Activated CD8-positive, alpha-beta memory T cell treated with anti-CD3 and anti-CD28 coated beads for 24 hours (primary cell): ENCODE data around the gene RAPGEF3.

Experiments
- DNase-seq: peaks from one replicate; pipeline ENCODE4 v3.0.0-alpha.2; 2020

RAPGEF3 gene

DNA sequence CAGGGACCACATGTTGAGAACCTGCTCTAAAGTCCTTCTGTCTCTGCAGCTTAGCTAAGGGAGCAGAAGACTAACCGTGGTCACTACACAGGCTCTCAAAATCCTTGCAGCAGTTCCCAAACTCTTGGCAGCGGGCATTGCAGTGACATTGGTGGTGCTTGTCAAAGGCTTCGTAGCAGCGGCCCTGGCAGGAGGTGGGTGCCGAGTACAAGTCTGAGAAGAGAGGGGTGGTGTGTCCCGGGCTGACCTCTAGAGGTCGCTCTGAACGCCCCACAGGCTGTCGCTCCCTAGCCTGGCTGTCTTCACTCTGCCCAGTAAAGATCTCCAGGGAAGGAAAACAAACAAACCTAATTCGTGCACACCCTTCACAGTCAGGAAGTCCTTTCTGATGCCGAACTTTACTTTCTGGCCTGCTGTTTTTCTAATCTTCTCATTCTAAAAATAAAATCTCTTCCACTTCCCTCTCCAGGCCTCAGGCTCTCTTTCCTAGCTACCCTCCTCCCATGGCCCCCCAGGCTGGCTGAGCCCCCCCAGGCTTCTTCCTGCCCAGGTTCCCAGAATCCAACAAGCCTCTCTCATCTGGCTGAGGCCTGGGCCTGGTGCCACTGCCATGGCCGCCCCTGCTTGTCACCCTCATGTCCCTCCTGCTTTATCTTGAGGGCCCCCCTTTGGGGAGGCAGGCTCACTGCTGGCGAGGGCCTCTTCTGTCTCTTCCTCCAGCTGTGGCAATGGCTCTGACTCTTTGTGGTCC lies 41.1 kb downstream of the RAPGEF3 start:
- peak; percentile 73 for DNase-seq

DNA sequence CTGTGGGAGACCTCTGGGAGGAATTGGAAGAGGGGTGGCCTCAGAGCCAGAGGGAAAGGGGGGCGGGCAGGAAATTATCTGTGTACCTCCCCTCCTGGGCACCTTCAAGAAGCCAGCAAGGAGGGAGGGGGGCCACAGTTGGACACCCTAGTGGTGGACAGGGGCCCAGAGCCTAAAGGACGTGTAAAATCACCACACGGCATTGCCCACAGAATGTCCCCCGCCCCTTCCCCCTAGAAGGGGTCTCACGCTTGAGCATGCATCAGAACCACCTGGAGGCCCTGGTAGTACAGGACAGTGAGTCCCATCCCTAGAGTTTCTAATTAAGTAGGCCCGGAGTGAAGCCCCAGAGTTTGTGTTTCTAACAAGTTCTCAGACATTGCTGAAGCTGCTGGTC lies 41.6 kb downstream of the RAPGEF3 start:
- DNase-seq: no peak

DNA sequence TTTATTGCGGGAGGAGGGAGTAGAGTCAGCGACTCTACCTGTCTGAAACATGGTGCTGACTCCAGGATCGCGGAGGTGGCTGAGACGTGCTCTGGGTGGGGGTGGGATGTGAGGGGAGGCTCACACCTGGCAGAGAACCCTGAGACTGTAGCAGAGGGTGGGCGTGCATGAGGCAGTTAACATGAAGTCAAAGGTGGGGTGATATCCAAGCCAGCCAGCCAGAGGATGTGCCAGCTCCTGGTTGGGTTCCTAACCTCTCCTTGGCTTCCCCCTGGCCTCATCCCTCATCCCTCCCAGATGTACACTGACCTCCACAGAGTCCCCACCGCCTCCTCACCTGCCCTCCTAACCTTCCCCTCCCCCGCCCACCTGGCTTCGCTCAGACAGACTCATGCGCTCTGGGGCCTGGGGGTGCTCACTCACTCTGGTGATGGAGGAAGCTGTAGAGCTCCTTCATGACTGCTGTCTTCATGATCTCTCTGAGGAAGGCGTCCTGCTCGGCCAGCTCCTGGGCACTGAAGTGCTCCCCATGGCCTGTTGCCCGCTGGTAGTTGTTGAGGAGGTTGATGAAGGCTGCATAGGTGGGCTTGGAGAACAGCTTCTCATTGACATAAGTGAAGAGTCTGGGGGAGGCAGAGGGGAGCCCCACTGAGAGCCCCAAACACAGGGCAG lies 42.7 kb downstream of the RAPGEF3 start:
- DNase-seq: no peak

DNA sequence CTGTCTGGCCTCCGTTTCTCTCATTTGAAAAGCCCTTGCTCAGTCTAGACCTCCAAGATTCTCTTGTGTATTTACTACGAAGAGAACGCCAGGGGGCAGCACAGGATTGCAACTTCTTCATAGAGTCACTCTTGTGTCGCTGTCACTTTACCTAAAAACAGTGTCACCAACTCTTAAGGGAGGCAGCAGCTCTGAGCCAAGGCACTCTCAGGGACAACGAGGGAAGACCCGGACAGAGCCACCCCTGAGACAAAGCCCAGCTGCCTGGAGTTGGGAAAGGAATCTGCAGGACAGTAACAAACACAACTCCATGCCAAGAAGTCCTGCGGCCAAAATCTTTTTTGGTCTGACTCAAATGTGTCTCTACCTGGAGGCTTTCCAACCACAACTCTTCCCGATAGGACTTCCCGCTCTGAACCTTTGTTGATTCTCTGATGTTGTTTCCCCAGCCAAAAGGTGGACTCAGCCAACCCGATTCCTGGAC lies 43.2 kb downstream of the RAPGEF3 start:
- DNase-seq: peak; percentile 89

DNA sequence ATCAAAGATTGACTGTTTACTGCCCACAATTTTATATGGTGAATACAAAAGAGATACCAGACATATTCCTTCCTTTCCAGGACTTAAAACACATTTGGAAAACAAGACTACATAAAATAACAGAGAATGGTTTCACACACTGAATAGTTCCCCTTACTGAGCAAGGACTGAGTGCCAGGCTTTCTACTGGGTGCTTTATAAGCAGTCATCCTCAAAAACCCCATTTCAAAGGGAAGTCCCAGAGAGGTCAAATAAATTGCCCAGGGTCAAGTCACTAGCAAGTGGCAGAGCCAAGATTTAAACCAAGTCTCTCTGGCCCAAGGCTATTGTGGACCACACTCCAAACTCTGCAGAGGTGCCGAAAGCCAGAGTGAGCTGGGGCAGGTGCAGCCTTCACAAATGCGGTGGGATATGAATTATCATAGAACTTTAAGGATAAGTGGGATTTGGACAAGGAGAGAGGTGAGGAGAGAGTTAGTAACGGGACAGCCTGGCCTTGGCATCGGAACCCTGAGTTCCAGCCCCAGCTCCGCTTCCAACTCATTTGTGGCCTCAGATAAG lies 43.8 kb downstream of the RAPGEF3 start:
- DNase-seq: no peak

DNA sequence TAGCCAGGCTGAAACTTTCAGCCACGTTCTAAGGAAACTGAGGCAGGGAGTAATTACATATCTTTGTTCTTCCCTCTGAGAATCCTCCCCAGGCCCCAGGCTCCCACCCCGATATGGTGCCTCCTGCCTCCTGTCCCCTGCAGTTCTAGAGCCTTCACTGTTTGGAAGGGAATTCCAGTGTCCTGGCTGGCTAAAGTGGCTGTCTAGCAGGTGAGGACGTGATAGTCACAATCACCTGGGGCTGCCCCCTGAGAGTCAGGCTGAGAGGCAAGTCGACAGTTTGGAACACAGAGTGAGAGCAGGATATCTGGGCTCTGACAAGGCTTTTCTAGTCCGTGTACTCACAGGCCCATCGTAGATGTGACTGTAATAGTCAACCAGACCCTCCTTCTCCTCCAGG lies 46.5 kb downstream of the RAPGEF3 start:
- no peak for DNase-seq

DNA sequence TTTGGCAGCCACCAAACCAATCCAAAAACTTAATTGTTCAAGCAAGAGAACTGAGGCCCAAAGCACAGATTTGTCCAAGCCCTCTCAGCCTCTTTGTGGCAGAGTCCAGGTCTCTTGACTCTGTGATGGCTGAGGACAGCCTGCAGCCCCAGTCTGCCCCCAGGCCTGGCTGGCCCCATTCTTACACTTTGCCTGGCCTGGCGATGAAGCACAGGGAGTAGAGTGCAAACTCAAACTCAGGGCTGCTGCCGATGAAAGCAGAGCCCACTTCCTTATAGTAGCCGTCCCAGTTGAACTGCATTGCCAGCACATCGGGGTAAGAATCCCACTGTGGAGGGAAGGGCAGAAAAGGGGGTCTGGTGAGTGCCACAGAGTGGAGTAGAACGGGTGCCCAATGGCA lies 47.2 kb downstream of the RAPGEF3 start:
- DNase-seq: no peak

DNA sequence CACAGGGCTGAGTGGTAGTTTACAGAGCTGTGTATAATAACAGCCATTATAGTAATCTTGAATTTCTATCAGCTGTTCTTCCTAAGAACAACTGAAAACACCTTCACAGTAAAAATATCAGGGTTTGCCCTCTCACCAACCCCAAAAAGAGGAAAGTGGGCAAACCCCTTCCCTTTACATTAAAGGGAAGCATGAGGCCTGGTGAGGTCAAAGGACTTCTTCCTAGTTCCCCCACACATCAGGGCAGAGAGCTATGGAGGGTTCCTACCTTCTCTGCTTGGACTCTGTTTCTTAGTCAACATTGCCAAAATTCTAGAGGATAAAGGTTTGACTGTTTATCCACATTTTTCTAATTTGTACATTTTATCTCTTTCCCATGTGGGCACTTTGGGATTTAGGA lies 48.4 kb downstream of the RAPGEF3 start:
- no peak for DNase-seq

DNA sequence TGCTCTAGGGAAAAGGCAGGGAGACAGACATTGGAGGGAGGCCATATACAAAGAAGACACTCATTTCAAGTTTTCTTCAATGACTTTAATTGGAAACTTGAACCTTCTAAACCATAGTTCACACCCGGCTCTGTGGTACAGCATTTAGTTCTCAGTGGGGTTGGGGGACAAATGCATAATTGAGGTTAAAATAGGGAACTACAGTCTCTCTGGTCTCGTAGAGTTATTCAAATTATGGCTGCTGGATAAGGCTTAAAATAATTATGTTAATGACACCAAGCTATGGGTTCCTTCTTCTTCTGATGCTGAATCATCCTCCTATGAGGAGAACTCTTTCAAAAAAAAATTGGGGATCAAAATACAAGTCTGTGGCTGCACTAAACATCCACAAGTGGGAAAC lies 49.0 kb downstream of the RAPGEF3 start:
- DNase-seq: no peak

DNA sequence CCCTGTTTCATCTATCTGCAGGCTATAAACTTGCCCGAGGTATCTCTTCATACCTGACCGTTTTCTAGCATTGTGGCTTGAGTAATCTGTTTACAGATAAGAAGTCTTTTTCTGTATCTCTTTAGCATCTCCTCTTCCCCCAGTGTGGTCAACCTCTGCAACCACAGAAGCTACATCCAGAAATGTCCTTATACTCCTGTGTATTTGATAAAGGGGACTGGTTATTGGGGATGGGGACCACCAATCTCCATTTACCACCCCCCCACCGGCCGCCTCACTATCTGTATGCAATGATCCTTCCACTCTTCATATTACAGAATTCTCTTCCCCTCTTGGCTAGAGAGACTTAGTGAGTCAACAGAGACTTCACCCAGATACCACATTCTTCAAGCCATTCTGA lies 49.4 kb downstream of the RAPGEF3 start:
- no peak for DNase-seq

DNA sequence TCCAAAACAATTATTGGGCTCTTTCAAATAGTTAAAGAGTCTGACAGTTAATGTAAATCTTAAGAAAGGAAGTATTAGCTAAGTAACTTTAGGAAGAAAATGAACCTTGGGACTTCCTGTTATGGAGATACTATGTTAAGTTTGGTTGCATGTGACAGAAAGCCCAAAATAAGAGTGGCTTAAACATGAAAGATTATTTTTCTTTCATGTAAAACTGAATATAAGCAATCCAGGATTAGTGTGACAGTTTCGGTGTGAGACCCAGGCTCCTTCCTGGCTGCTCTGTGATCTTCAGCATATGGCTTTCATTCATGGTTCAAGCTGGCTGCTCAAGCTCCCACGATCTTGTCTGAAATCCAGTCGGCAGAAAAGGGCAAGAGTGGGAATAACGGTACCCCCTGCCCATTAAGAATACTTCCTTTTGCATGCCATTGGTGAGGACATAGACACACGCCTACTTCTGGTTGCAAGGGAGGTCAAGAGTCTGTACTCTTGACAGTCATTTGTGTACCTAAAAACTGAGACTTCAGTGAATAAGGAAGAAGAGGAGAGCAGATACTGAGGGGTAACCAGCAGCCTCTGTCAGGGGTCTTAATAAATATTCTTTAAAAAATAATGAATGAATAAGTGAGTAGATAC lies 50.7 kb downstream of the RAPGEF3 start:
- no peak for DNase-seq

DNA sequence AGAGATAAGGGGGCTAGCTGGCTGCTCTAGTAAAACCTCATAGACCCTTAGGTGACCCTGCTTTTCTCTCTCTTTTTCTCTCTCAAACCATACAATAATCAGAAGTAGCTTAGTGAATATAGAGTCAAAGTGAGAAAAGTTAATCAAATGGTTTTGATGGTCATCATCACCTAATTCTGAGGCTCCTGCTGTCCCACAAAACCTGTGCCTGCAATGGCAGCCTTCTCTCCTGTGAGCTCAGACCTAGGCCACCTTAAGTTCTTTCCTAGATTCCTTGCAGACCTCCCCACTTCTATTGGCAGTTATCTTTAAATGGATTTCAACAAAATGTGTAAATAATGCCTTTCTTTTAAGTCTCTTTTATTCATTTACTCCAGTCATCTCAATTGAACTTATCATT lies 51.3 kb downstream of the RAPGEF3 start:
- DNase-seq: no peak

DNA sequence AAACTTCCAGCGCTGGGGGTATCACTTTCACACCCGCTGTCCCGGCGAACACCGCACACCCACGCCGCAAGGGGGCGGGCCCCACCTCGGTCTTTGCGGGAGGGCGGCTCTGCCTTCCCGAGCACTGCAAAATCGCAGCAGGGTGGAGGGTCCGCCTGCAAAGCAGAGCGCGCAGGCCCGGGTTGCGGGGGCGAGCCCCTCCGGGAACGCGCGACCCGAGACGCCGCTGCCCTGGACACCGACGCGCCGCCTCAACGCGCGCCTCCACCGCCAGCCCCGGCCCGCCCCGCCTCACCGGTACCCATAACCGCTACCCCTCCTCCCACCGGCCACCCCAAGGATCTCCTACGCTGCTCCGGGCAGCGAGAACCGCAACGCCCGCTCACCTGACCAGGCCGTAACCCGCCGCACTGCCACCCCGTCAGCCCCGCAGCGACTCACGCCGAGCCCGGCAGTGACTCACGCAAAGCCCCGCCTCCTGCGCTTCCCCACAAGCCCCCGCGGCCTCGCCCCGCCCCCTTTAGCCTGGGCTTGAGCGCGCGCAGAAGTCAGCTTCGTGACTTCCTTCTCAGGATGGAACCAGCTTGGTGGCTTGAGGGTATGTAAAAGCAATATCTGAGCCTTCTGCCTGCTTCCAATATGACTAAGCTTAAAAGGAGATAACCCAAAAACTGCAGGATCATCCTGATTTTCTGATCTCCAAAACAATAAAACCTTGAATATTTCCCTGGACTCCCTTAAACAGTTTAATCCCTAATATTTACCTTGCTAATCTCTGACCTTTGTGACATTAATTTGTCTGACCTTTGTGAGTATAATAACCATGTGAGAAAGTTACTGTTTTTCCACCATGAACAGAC lies 52.9 kb downstream of the RAPGEF3 start, which contains the start of gene RPAP3:
Gene RPAP3, minus strand, starts transcription at position 465 of the 860 bp plus-strand sequence. CDS start 3,190 bp downstream, outside the sequence.
- peak; percentile 99 for DNase-seq

DNA sequence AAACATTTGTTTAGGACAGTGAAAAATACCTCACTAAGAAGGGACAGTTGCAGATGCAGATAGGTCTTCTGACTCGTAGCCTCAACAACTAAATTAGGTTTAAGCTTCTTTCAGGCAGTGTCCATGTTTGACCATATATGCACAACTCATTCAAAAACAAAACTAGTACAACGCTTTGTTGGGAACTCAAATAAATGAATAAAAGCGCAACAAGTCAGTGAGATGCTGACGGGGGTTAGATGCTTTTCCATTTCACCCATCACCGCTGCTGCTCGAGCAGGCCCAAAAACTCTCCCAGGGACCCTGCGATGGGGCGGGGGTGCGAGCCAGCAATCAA lies 53.5 kb downstream of the RAPGEF3 start:
- no peak for DNase-seq

DNA sequence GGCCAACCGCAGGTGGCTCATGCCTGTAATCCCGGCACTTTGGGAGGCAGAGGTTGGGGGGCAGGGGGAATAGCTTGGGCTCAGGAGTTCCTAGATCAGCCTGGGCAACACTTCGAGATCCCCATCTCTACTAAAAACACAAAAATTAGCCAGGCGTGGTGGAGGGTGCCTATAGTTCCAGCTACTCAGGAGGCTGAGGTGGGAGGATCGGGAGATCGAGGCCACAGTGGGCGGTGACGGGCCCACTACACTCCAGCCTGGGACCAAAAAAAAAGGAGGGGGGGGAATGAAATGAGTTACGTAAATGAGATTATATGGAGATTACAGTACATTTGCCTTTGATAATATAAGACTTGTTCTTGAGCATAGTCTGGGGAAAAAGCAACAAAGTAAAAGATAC lies 54.0 kb downstream of the RAPGEF3 start:
- DNase-seq: no peak

DNA sequence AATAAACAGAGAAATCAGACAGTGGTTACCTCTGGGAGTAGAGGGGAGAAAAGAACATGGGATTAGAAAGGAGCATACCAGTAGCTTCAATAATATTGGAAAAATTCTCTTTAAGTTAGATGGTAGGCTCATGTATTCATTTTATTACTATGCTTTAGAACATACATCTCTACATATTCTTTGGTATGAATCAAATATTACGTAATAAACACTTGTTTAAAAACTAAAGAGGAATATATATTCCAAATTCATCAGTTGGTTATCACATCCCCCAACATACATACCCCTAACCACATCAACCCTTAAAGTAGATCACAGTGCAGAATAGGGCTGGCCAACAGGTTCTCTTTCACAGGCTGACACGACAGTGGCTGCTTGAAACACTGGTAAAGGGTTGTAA lies 58.4 kb downstream of the RAPGEF3 start:
- no peak for DNase-seq

DNA sequence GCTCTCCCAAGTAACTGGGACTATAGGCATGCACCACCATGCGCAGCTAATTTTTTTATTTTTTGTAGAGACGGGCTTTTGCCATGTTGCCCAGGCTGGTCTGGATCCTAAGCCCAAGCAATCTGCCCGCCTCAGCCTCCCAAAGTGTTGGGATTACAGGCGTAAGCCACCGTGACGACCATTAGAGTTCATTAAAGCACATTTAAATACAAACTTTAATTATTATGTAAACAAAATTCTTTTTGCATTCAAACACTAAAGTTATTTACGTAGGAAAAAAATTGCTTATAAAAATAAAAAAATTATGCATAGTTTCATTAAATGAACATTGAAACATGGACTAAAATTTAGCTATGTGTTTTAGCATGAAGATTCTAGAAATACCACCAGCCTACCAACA lies 60.0 kb downstream of the RAPGEF3 start:
- DNase-seq: no peak

DNA sequence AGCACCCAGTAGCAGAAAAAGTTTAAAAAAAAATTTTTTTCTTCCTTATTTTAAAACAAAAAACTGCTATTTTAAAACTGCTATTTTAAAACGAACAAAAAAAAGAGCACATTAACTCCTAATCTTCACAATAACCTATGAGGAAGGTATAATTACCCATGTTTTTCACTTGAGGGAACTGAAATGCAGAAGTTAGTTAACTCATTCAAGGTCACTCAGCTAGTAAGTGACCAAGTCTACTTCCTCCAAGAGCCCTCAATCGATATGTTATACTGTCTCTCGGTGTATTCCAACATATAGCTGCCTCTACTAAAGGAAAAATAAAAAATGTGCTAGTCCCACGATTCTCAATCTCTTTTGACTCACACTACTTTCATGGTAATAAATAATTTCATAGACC lies 60.6 kb downstream of the RAPGEF3 start:
- no peak for DNase-seq

DNA sequence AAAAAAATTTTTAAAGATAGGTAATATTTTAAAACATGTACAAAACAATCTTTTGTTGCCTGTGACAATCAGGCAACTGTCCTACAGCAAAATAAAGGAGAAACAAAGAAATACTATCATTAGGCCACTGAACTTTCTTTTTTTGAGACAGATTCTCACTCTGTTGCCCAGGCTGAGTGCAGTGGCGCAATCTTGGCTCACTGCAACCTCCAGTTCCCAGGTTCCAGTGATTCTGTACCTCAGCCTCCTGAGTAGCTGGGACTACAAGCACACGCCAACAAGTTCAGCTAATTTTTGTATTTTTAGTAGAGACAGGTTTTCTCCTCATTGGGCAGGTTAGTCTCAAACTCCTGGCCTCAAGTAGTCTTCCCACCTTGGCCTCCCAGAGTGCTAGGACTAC lies 69.5 kb downstream of the RAPGEF3 start:
- no peak for DNase-seq

DNA sequence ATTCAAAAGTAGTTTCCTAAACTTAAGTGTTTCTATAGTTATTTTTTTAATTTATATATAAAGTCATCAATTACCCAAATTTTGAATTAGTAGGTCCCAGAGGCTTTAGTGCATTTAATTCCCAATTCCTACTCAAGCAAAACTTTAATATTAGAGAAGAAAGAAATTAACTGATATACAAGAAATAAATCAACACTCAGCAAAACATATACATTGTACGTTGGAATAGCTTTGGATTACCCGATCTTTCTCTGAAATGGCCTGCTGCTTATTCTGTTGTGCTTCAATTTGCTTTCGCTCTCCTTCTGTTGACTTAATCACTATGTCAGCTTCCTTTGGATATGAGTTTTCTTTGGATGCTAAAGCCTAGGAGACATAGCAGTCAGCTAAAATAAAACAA lies 71.0 kb downstream of the RAPGEF3 start:
- no peak for DNase-seq

DNA sequence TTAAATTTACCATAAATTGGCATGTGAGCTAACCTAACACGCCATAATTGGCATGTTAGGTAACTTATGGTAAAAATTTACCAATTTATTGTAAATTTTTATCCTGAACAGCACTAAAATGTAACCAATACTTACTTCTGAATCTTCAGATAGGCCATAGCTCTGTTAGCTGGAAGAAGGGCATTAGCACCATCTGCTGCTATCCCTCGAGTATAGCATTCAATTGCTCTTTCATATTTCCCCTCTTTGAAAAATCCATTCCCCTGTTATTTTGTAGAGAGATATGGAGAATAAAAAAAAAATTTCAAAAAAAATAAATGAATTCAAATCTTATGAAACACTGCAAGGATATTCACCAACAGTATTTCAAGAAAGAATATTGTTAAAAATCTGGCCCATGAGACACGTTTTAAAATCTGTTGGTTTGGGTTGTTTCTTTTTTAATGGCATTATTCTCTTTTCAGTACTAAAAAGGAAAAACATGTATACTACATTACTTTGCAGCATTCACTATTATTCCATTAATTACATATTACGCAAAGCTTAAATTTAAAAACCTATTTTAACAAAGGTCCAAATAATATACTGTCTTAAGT lies 71.9 kb downstream of the RAPGEF3 start:
- DNase-seq: no peak
